Mesodermal cell (in vitro differentiated cells): ENCODE results near the gene SLC6A17.

ENCODE experiments used
- H3K27ac ChIP-seq: 2 replicates; pipeline ENCODE4 v1.7.0; 2013; ENCODE audit warnings: mild to moderate bottlenecking, low read depth, low read length, moderate library complexity; ENCODE audit not compliant: severe bottlenecking
- H3K36me3 ChIP-seq: 2 replicates; pipeline ENCODE4 v1.7.1; 2013; ENCODE audit warnings: mild to moderate bottlenecking, low read length, moderate library complexity; ENCODE audit not compliant: control insufficient read depth, insufficient read depth
- H3K4me1 ChIP-seq: one replicate; pipeline ENCODE4 v1.7.1; 2013; ENCODE audit warnings: mild to moderate bottlenecking, low read length; ENCODE audit not compliant: insufficient read depth, control insufficient read depth, poor library complexity, severe bottlenecking
- H3K4me3 ChIP-seq: 2 replicates; pipeline ENCODE4 v1.7.0; 2013; ENCODE audit warnings: low read length, control low read depth, mild to moderate bottlenecking; ENCODE audit not compliant: insufficient read depth, poor library complexity, severe bottlenecking; ENCODE audit errors: extremely low read depth
- H3K9me3 ChIP-seq: 2 replicates; pipeline ENCODE4 v1.7.1; 2013; ENCODE audit warnings: mild to moderate bottlenecking, low read length, moderate library complexity; ENCODE audit not compliant: control insufficient read depth
- WGBS, 2 experiments: methylation state at CpG; one replicate each; pipeline ENCODE4 v1.1.5; 2013; ENCODE audit warnings: missing lambda C conversion rate in 2 of 2; ENCODE audit not compliant: insufficient coverage in 2 of 2; 5-methylcytosine and 5-hydroxymethylcytosine counted together

The SLC6A17 gene

DNA sequence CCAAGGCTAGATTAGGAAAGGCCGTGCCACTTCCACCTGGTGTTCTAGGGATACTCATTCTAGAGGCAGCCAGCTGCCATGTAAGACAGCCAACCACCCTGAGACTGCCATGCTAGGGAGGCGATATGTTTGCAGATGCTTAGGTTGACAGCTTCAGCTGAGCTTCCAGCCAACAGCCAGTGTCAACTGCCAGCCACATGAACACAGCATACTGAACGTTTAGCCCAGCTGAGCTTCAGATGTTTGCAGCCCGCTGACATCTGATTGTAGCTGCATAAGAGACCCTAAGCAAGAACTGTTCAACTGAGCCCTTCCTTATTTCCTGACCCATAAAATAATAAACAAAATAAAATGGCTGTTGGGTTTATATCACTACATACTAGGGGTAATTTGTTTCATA lies 54.9 kb downstream of the SLC6A17 start:
- WGBS, 2 experiments: 88 to 94% methylated on average over 3 to 4 of the region's 4 CpGs
- Histone ChIP-seq H3K9me3 (no peaks in the 10 kb centered on the region), H3K36me3 (no peaks in the 10 kb centered on the region), H3K4me3 (no peak overlapping the region), H3K27ac (no peak overlapping the region), H3K4me1 (peaks cover 20% of the 10 kb centered on the region)

- H3K36me3 ChIP-seq: no peaks in the 10 kb centered on the region
- peaks cover 20% of the 10 kb centered on the region for H3K4me1 ChIP-seq
- H3K9me3 ChIP-seq: no peaks in the 10 kb centered on the region
- no peak overlapping the region for H3K27ac ChIP-seq
- no peak overlapping the region for H3K4me3 ChIP-seq
- WGBS, 2 experiments: 86 to 97% methylated on average over 4 of the region's 6 CpGs
These were observed 55.4 kb downstream of the SLC6A17 start for GRCh38 chr1:110205591-110206155.

DNA sequence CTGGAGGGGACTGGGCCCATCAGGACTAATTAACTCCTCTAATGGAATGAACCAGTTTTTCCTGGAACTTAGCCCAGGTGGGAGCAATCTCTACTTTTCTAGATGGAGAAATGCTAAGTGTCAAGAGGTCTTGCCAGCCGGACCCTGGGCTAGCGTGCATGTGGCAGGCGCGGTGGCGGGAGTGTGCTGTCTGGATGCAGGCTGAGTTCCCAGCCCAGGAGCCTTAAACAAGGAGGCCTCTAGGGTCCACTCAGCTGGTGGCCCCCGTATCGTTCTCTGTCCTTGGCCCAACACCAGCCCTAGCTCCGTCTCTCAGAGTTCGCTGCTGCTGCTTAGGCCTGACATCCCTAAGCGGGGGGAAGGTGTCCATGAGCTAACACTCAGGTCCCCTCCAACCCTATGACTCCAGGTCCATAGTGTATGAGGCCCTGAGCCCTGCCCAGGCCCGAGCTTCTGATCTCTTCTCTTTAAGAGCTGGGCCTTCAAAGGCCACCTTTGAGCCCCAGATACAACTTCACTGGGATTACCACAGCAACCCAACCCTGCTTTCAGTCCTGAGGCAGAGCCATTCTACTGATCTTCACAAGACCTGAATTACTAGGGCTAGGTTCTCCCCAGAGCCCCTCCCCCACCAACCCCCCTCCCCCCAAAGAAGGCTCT lies 56.1 kb downstream of the SLC6A17 start:
- Histone ChIP-seq H3K4me3 (no peak overlapping the region), H3K9me3 (no peaks in the 10 kb centered on the region), H3K4me1 (peaks cover 14% of the 10 kb centered on the region), H3K36me3 (no peaks in the 10 kb centered on the region), H3K27ac (no peak overlapping the region)
- 91 to 92% methylated on average over 11 of the region's 11 CpGs for WGBS, 2 experiments

- Histone ChIP-seq H3K9me3 (no peaks in the 10 kb centered on the region), H3K27ac (no peak overlapping the region), H3K4me1 (peaks cover 17% of the 10 kb centered on the region), H3K4me3 (no peak overlapping the region), H3K36me3 (no peaks in the 10 kb centered on the region)
- WGBS, 2 experiments: 27 to 40% methylated on average over 3 to 5 of the region's 5 CpGs
These were observed 57.5 kb downstream of the SLC6A17 start for GRCh38 chr1:110207831-110208230.

DNA sequence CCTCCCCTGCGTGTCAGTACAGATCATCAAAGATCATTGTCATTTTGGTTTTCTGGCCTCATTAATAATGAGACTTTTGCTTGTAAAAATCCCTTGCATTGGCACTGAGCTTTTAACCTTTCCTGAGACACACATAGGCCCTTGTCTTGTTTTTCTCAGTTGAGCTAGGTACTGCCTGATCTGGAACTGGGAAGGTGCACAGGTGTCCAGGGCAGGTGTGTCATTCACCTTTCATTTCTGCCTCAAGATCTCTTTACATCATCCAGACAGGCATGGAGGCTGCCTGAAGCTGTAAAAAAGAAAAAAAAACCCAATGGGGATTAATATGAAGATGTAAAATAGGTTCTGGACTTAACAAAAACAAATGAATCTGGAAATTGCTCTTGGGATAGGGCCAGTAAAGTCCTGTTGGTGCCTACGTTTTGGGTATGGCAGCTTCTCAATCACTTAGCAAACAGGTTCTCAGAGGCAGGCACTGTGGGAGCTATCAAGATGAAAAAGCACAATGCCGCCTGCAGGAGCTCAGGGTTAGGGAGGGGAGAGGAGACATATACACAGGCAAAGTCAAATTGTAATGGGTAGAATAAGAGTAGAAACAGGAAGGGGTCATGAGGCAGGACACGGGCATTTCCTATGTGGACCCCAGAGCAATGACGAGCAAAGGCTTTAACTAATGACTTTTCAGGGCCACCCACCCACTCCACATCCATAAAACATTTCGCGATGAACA lies 58.8 kb downstream of the SLC6A17 start:
- peak overlapping the region; percentile 49 for H3K27ac ChIP-seq
- H3K4me1 ChIP-seq: peaks cover 11% of the 10 kb centered on the region
- WGBS, 2 experiments: 65 to 73% methylated on average over 2 to 4 of the region's 7 CpGs
- no peaks in the 10 kb centered on the region for H3K9me3 ChIP-seq
- peak overlapping the region; percentile 58 for H3K4me3 ChIP-seq
- no peaks in the 10 kb centered on the region for H3K36me3 ChIP-seq

GRCh38 chr1:110209715-110210603 lies 59.7 kb downstream of the SLC6A17 start, which contains the start of gene KCNC4:
Gene KCNC4, plus strand, starts transcription at chr1:110210314. Its CDS starts 1,186 bp downstream, at chr1:110211500.
- peak within 1 kb of the TSS; percentile 49 for H3K27ac ChIP-seq

GRCh38 chr1:110210604-110211495 lies 60.6 kb downstream of the SLC6A17 start:
- H3K27ac ChIP-seq: no peak overlapping the region
- no peaks in the 10 kb centered on the region for H3K36me3 ChIP-seq
- WGBS, 2 experiments: 0 to 1% methylated on average over 63 to 89 of the region's 101 CpGs
- peak overlapping the region; percentile 58 for H3K4me3 ChIP-seq
- no peaks in the 10 kb centered on the region for H3K9me3 ChIP-seq
- peaks cover 13% of the 10 kb centered on the region for H3K4me1 ChIP-seq

More at GRCh38 chr1:110209715-110210603, 59.7 kb downstream of the SLC6A17 start, which contains the start of gene KCNC4:
- WGBS, 2 experiments: 1% methylated on average over 71 to 78 of the region's 103 CpGs
- Histone ChIP-seq H3K4me1 (peaks cover 11% of the 10 kb centered on the region), H3K9me3 (no peaks in the 10 kb centered on the region), H3K4me3 (peak within 1 kb of the TSS; percentile 58), H3K36me3 (no peaks in the 10 kb centered on the region)

DNA sequence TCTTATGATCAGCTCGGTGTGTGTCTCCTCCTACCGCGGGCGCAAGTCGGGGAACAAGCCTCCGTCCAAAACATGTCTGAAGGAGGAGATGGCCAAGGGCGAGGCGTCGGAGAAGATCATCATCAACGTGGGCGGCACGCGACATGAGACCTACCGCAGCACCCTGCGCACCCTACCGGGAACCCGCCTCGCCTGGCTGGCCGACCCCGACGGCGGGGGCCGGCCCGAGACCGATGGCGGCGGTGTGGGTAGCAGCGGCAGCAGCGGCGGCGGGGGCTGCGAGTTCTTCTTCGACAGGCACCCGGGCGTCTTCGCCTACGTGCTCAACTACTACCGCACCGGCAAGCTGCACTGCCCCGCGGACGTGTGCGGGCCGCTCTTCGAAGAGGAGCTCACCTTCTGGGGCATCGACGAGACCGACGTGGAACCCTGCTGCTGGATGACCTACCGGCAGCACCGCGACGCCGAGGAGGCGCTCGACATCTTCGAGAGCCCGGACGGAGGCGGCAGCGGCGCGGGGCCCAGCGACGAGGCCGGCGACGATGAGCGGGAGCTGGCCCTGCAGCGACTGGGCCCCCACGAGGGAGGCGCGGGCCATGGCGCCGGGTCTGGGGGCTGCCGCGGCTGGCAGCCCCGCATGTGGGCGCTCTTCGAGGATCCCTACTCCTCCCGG lies 61.3 kb downstream of the SLC6A17 start:
- H3K9me3 ChIP-seq: no peaks in the 10 kb centered on the region
- 4 to 6% methylated on average over 76 to 81 of the region's 81 CpGs for WGBS, 2 experiments
- H3K4me1 ChIP-seq: peaks cover 13% of the 10 kb centered on the region
- H3K4me3 ChIP-seq: peak overlapping the region; percentile 58
- H3K27ac ChIP-seq: no peak overlapping the region
- no peaks in the 10 kb centered on the region for H3K36me3 ChIP-seq
